WTC11 (cell line): ENCODE results near the gene FAM216B. TPM values are rescaled to one million over a fixed set of nuclear protein-coding genes. Genes with fewer than 3 reads are reported as not detected.

ENCODE experiments used
- ATAC-seq: fragments of 200-7000 bp; cut with Tn5 transposase; 2 replicates; pipeline ENCODE4 v1.10.0; 2021; ENCODE audit warnings: mild to moderate bottlenecking, moderate library complexity
- CTCF ChIA-PET: fragments of 300-600 bp; sonication (Branson Sonifier 250); formaldehyde crosslinking; loops from one replicate; lab custom pipeline; 2021; ENCODE audit warnings: antibody characterized with exemption; lab: Charles Lee
- POLR2A ChIA-PET: fragments of 350-600 bp; sonication (Branson Sonifier 250); formaldehyde crosslinking; loops from one replicate; lab custom pipeline; 2021; ENCODE audit warnings: antibody characterized with exemption; lab: Charles Lee
- DNase-seq: peaks from one replicate; pipeline ENCODE4 v3.0.0; 2021; ENCODE audit warnings: low spot score
- H3K27ac Mint-ChIP-seq: 2 replicates; pipeline ENCODE4 v1.8.0; 2021; ENCODE audit warnings: mixed read lengths
- H3K27me3 Mint-ChIP-seq: 2 replicates; pipeline ENCODE4 v1.8.0; 2021; ENCODE audit warnings: low read depth, mild to moderate bottlenecking, moderate library complexity, mixed read lengths
- H3K36me3 Mint-ChIP-seq: 2 replicates; pipeline ENCODE4 v1.8.0; 2021; ENCODE audit warnings: mixed read lengths
- H3K4me1 Mint-ChIP-seq: 2 replicates; pipeline ENCODE4 v1.8.0; 2022; ENCODE audit warnings: mixed read lengths
- H3K4me3 Mint-ChIP-seq: 2 replicates; pipeline ENCODE4 v1.8.0; 2021; ENCODE audit warnings: mild to moderate bottlenecking, moderate library complexity, mixed read lengths
- H3K9me3 Mint-ChIP-seq: 2 replicates; pipeline ENCODE4 v1.8.0; 2021; ENCODE audit warnings: mixed read lengths
- AFF4 ChIP-seq: sonication (generic); formaldehyde crosslinking; IDR thresholded peaks from 2 replicates; pipeline ENCODE4 v1.8.1; 2023; ENCODE audit warnings: mild to moderate bottlenecking, missing genetic modification reagents, borderline replicate concordance
- CDX4 ChIP-seq: fragments of 250-450 bp; sonication (Bioruptor Pico); IDR thresholded peaks from 2 replicates; pipeline ENCODE4 v1.9.0; 2021; ENCODE audit warnings: moderate library complexity, mild to moderate bottlenecking, inconsistent platforms, borderline replicate concordance
- E2F1 ChIP-seq: sonication (generic); formaldehyde crosslinking; IDR thresholded peaks from 2 replicates; pipeline ENCODE4 v1.8.0; 2022; ENCODE audit warnings: mild to moderate bottlenecking, missing genetic modification reagents
- FOXP4 ChIP-seq: sonication (generic); formaldehyde crosslinking; IDR thresholded peaks from 2 replicates; pipeline ENCODE4 v1.8.0; 2022; ENCODE audit warnings: mild to moderate bottlenecking, missing genetic modification reagents
- JUN ChIP-seq: sonication (generic); formaldehyde crosslinking; IDR thresholded peaks from 2 replicates; pipeline ENCODE4 v1.8.0; 2023; ENCODE audit warnings: mild to moderate bottlenecking, missing genetic modification reagents
- KAT7 ChIP-seq: sonication (generic); formaldehyde crosslinking; IDR thresholded peaks from 2 replicates; pipeline ENCODE4 v1.8.1; 2023; ENCODE audit warnings: missing genetic modification reagents, mild to moderate bottlenecking, borderline replicate concordance
- MLX ChIP-seq: sonication (generic); formaldehyde crosslinking; IDR thresholded peaks from 2 replicates; pipeline ENCODE4 v1.8.1; 2023; ENCODE audit warnings: mild to moderate bottlenecking, missing genetic modification reagents, moderate library complexity
- MXD4 ChIP-seq: fragments of 250-450 bp; sonication (Bioruptor Pico); IDR thresholded peaks from 2 replicates; pipeline ENCODE4 v1.8.0; 2021; ENCODE audit warnings: mild to moderate bottlenecking, moderate library complexity, borderline replicate concordance
- PRDM15 ChIP-seq: sonication (generic); formaldehyde crosslinking; IDR thresholded peaks from 2 replicates; pipeline ENCODE4 v1.8.0; 2022; ENCODE audit warnings: missing genetic modification reagents
- PREB ChIP-seq: sonication (generic); formaldehyde crosslinking; IDR thresholded peaks from 2 replicates; pipeline ENCODE4 v1.8.1; 2022; ENCODE audit warnings: mild to moderate bottlenecking, missing genetic modification reagents, moderate library complexity, borderline replicate concordance
- PRRX2 ChIP-seq: fragments of 250-450 bp; sonication (Bioruptor Pico); IDR thresholded peaks from 2 replicates; pipeline ENCODE4 v1.8.0; 2021; ENCODE audit warnings: mild to moderate bottlenecking
- SMAD4 ChIP-seq: sonication (generic); formaldehyde crosslinking; IDR thresholded peaks from 2 replicates; pipeline ENCODE4 v1.8.0; 2022; ENCODE audit warnings: mild to moderate bottlenecking, missing genetic modification reagents
- SP1 ChIP-seq: sonication (generic); formaldehyde crosslinking; conservative IDR thresholded peaks from 2 replicates; pipeline ENCODE4 v1.8.1; 2022; ENCODE audit warnings: missing genetic modification reagents
- ZBTB43 ChIP-seq: sonication (generic); formaldehyde crosslinking; IDR thresholded peaks from 2 replicates; pipeline ENCODE4 v1.8.1; 2023; ENCODE audit warnings: mild to moderate bottlenecking, missing genetic modification reagents
- ZNF121 ChIP-seq: sonication (generic); formaldehyde crosslinking; IDR thresholded peaks from 2 replicates; pipeline ENCODE4 v1.8.0; 2023; ENCODE audit warnings: missing genetic modification reagents
- ZNF219 ChIP-seq: sonication (generic); formaldehyde crosslinking; IDR thresholded peaks from 2 replicates; pipeline ENCODE4 v1.8.0; 2023; ENCODE audit warnings: missing genetic modification reagents, mild to moderate bottlenecking, borderline replicate concordance
- ZNF423 ChIP-seq: fragments of 250-450 bp; sonication (Bioruptor Pico); IDR thresholded peaks from 2 replicates; pipeline ENCODE4 v2.1.2; 2022; ENCODE audit warnings: mild to moderate bottlenecking, moderate library complexity
- total RNA-seq: library from RNA; stranded (reverse); gene quantifications from 3 replicates; pipeline ENCODE4 v1.2.3, GENCODE V29; 2021

FAM216B gene
- total RNA-seq, 1 experiment from 2014 or later = not detected

- ATAC-seq (peak; percentile 31; the same call in 1 of the 2 replicates), DNase-seq (no peak)
- peak overlapping the region; percentile 74 for H3K27ac Mint-ChIP-seq
- H3K27me3 Mint-ChIP-seq = no peaks in the 10 kb centered on the region
- no peak for TF ChIP-seq SP1 (CRISPR knock-in tag)
- TF ChIP-seq ZNF121 = no peak
- no peak for TF ChIP-seq AFF4 (CRISPR knock-in tag)
- no peak for TF ChIP-seq ZBTB43 (CRISPR knock-in tag)
- no peak for TF ChIP-seq FOXP4
- no peak for TF ChIP-seq JUN (CRISPR knock-in tag)
- TF ChIP-seq ZNF219 (CRISPR knock-in tag) = no peak
- TF ChIP-seq MXD4 (CRISPR knock-in tag) = no peak
- no peak for TF ChIP-seq KAT7
- no peak for TF ChIP-seq E2F1 (CRISPR knock-in tag)
- no peak for TF ChIP-seq MLX
- no peak for TF ChIP-seq CDX4 (CRISPR knock-in tag)
- TF ChIP-seq, all 79 proteins: peak for 0
- peaks cover 24% of the 10 kb centered on the region for H3K4me1 Mint-ChIP-seq
- peaks cover 13% of the 10 kb centered on the region for H3K9me3 Mint-ChIP-seq
- H3K36me3 Mint-ChIP-seq = peaks cover 6% of the 10 kb centered on the region; the same call in 1 of the 2 replicates
- ChIA-PET POLR2A (no interaction called here), CTCF (no interaction called here)
- H3K4me3 Mint-ChIP-seq = no peak overlapping the region
Measured at GRCh38 chr13:42794577-42795275, 13.3 kb downstream of the FAM216B start.

- CTCF ChIA-PET = interaction anchor here (1.2 kb wide), 1 partner anchor 9 kb away, joined by 3 read pairs; no protein-coding TSS in a partner anchor
- H3K27ac Mint-ChIP-seq = no peak overlapping the region
- H3K9me3 Mint-ChIP-seq = peaks cover 13% of the 10 kb centered on the region
- H3K4me1 Mint-ChIP-seq = peaks cover 24% of the 10 kb centered on the region
- POLR2A ChIA-PET = no interaction called here
- no peaks in the 10 kb centered on the region for H3K27me3 Mint-ChIP-seq
- no peak overlapping the region for H3K4me3 Mint-ChIP-seq
- DNase-seq (no peak), ATAC-seq (no peak)
- peaks cover 6% of the 10 kb centered on the region; the same call in 1 of the 2 replicates for H3K36me3 Mint-ChIP-seq
- TF ChIP-seq PRDM15 (CRISPR knock-in tag) (no peak), SMAD4 (CRISPR knock-in tag) (no peak), ZNF423 (CRISPR knock-in tag) (no peak), PREB (CRISPR knock-in tag) (no peak), PRRX2 (CRISPR knock-in tag) (no peak), FOXP4 (no peak)
Measured at GRCh38 chr13:42795666-42796065, 14.3 kb downstream of the FAM216B start.
